Fibroblast of lung (primary cell): ENCODE data around the gene TEX52. TPM values are rescaled to one million over a fixed set of nuclear protein-coding genes. Genes with fewer than 3 reads are reported as not detected.

Experiments used
- DNase-seq, 2 donors: peaks; one replicate each; pipeline versions ENCODE4 v3.0.0 to v3.0.0-alpha.2; 2010; ENCODE audit warnings: low read depth in 2 of 2
- H2AFZ ChIP-seq: 2 replicates; pipeline ENCODE4 v1.5.1; 2012; ENCODE audit warnings: low read length, control low read depth, inconsistent platforms
- H3K27ac ChIP-seq: 2 replicates; pipeline ENCODE4 v1.5.1; 2011; ENCODE audit warnings: low read length, control low read depth; ENCODE audit not compliant: insufficient read depth
- H3K27me3 ChIP-seq: 2 replicates; pipeline ENCODE4 v1.5.1; 2011; ENCODE audit warnings: mild to moderate bottlenecking, low read length; ENCODE audit not compliant: control insufficient read depth, insufficient read depth
- H3K36me3 ChIP-seq: 2 replicates; pipeline ENCODE4 v1.5.1; 2011; ENCODE audit warnings: low read length; ENCODE audit not compliant: control insufficient read depth, insufficient read depth
- H3K4me1 ChIP-seq: 2 replicates; pipeline ENCODE4 v1.5.1; 2011; ENCODE audit warnings: low read length; ENCODE audit not compliant: control insufficient read depth, insufficient read depth; ENCODE audit errors: extremely low read depth
- H3K4me2 ChIP-seq: 2 replicates; pipeline ENCODE4 v1.5.1; 2011; ENCODE audit warnings: low read length, control low read depth; ENCODE audit not compliant: insufficient read depth; ENCODE audit errors: extremely low read depth
- H3K4me3 ChIP-seq, 4 experiments: fragments of 200-600 bp in 1 of 4; sonication (generic) in 1 of 4; replicated peaks in 1 of 4; 2 replicates each; pipeline ENCODE4 v1.5.1; 2011 to 2016; ENCODE audit warnings: low read length in 4 of 4, low read depth in 3 of 4, mild to moderate bottlenecking in 3 of 4, control low read depth in 2 of 4, inconsistent platforms in 1 of 4, mixed read lengths in 1 of 4; ENCODE audit not compliant: insufficient read depth in 1 of 4; ENCODE audit errors: control extremely low read depth in 1 of 4
- H3K79me2 ChIP-seq: 2 replicates; pipeline ENCODE4 v1.5.1; 2012; ENCODE audit warnings: mild to moderate bottlenecking, low read length, inconsistent platforms; ENCODE audit not compliant: control insufficient read depth, insufficient read depth
- H3K9ac ChIP-seq: 2 replicates; pipeline ENCODE4 v1.5.1; 2011; ENCODE audit warnings: mild to moderate bottlenecking, low read length, control low read depth; ENCODE audit not compliant: insufficient read depth
- H3K9me3 ChIP-seq: 2 replicates; pipeline ENCODE4 v1.5.1; 2012; ENCODE audit warnings: low read depth, low read length; ENCODE audit not compliant: control insufficient read depth, insufficient read depth
- H4K20me1 ChIP-seq: 2 replicates; pipeline ENCODE4 v1.5.1; 2011; ENCODE audit warnings: low read length; ENCODE audit not compliant: control insufficient read depth, insufficient read depth; ENCODE audit errors: extremely low read depth
- CTCF ChIP-seq, 2 donors: IDR thresholded peaks in 1 of 2; conservative IDR thresholded peaks in 1 of 2; 1 replicate in 1 of 2; 2 replicates in 1 of 2; pipeline ENCODE4 v1.5.1; 2011 to 2012; ENCODE audit warnings: low read length in 2 of 2, control low read depth in 1 of 2, inconsistent platforms in 1 of 2, low read depth in 1 of 2, mild to moderate bottlenecking in 1 of 2
- EZH2 ChIP-seq: IDR thresholded peaks from 2 replicates; pipeline ENCODE4 v1.5.1; 2012; ENCODE audit warnings: low read length, control low read depth, mild to moderate bottlenecking; ENCODE audit errors: missing control alignments
- polyA plus RNA-seq, 2 donors: library from polyadenylated mRNA; depleted of rRNA in 1 of 2; stranded (reverse) in 1 of 2; unstranded in 1 of 2; fragments of >200 nt; gene quantifications; 2 replicates each; pipeline ENCODE4 v1.2.1, GENCODE V29; 2011 to 2012; ENCODE audit warnings: missing spikeins in 1 of 2
- total RNA-seq: library from RNA; depleted of rRNA; stranded (reverse); fragments of >200 nt; gene quantifications from 2 replicates; pipeline ENCODE4 v1.2.1, GENCODE V29; 2014

Gene TEX52
- total and polyA plus RNA-seq, 2 donors (not counting 1 experiment from before 2014, with no cell fraction given): not detected

- peaks cover 9% of the 10 kb centered on the region for H3K4me1 ChIP-seq
- H3K9ac ChIP-seq: no peak overlapping the region
- H2AFZ ChIP-seq: no peak overlapping the region
- no peaks in the 10 kb centered on the region for H3K27me3 ChIP-seq
- H3K36me3 ChIP-seq: peaks cover 31% of the 10 kb centered on the region
- no peak overlapping the region for H3K4me2 ChIP-seq
- no peak overlapping the region for H3K4me3 ChIP-seq
- TF ChIP-seq CTCF (conservative IDR thresholded peaks at IDR 0.05 in 1 of 2, IDR thresholded peaks at IDR 0.05 in 1 of 2; ENCODE audit: low read depth in 1 of 2, low read length in 2 of 2) (no peak), EZH2 (no peak)
- peaks cover 15% of the 10 kb centered on the region for H3K79me2 ChIP-seq
- no peaks in the 10 kb centered on the region for H3K9me3 ChIP-seq
- H4K20me1 ChIP-seq: no peaks in the 10 kb centered on the region
- no peak overlapping the region for H3K27ac ChIP-seq
- DNase-seq: no peak
Observed at GRCh38 chr12:2801044-2801783, 55.6 kb downstream of the TEX52 start.

- peaks cover 19% of the 10 kb centered on the region for H3K79me2 ChIP-seq
- H3K27ac ChIP-seq: no peak overlapping the region
- H3K27me3 ChIP-seq: no peaks in the 10 kb centered on the region
- H3K36me3 ChIP-seq: peaks cover 31% of the 10 kb centered on the region
- no peak overlapping the region for H3K9ac ChIP-seq
- DNase-seq: no peak
- no peak overlapping the region for H2AFZ ChIP-seq
- TF ChIP-seq CTCF (conservative IDR thresholded peaks at IDR 0.05 in 1 of 2, IDR thresholded peaks at IDR 0.05 in 1 of 2; ENCODE audit: low read depth in 1 of 2, low read length in 2 of 2) (no peak), EZH2 (no peak)
- peaks cover 9% of the 10 kb centered on the region for H3K4me1 ChIP-seq
- H3K9me3 ChIP-seq: no peaks in the 10 kb centered on the region
- H3K4me3 ChIP-seq: no peak overlapping the region
- H3K4me2 ChIP-seq: no peak overlapping the region
- no peaks in the 10 kb centered on the region for H4K20me1 ChIP-seq
Observed at GRCh38 chr12:2800046-2800570, 56.7 kb downstream of the TEX52 start.

Other genes with a start within 250 kb of the TEX52 start
- gene FKBP4, start 62.1 kb downstream of the TEX52 start, total RNA-seq: 41.3 and 42.6 TPM in 2 replicates
- gene FKBP4, start 62.1 kb downstream of the TEX52 start, polyA plus RNA-seq: 23.0 and 32.7 TPM in 2 replicates
- gene ITFG2, start 44.4 kb downstream of the TEX52 start, total RNA-seq: 11.0 and 13.5 TPM in 2 replicates
- 17.5 and 18.2 TPM in 2 replicates for gene ITFG2, start 44.4 kb downstream of the TEX52 start, polyA plus RNA-seq
- gene NRIP2, start 22.0 kb downstream of the TEX52 start, total RNA-seq: under 0.01 and 0.17 TPM in 2 replicates
- 0.08 and 0.21 TPM in 2 replicates for gene NRIP2, start 22.0 kb downstream of the TEX52 start, polyA plus RNA-seq
- gene FOXM1, start 20.1 kb upstream of the TEX52 start, total RNA-seq: 1.3 and 7.3 TPM in 2 replicates
- gene FOXM1, start 20.1 kb upstream of the TEX52 start, polyA plus RNA-seq: 14.6 and 71.3 TPM in 2 replicates
- 16.7 and 29.7 TPM in 2 replicates for gene RHNO1, start 20.2 kb upstream of the TEX52 start, total RNA-seq
- gene RHNO1, start 20.2 kb upstream of the TEX52 start, polyA plus RNA-seq: 33.2 and 42.5 TPM in 2 replicates
- 30.0 and 39.3 TPM in 2 replicates for gene TULP3, start 33.9 kb upstream of the TEX52 start, total RNA-seq
- 47.0 and 54.4 TPM in 2 replicates for gene TULP3, start 33.9 kb upstream of the TEX52 start, polyA plus RNA-seq
- 6.3 and 7.4 TPM in 2 replicates for gene TEAD4, start 102.4 kb upstream of the TEX52 start, total RNA-seq
- gene TEAD4, start 102.4 kb upstream of the TEX52 start, polyA plus RNA-seq: 14.3 and 15.4 TPM in 2 replicates
- 26.7 and 35.2 TPM in 2 replicates for gene TSPAN9, start 220.3 kb upstream of the TEX52 start, total RNA-seq
- 31.1 and 32.6 TPM in 2 replicates for gene TSPAN9, start 220.3 kb upstream of the TEX52 start, polyA plus RNA-seq